ENCODE results near the gene AFF3. TPM values are rescaled to one million over a fixed set of nuclear protein-coding genes. Genes with fewer than 3 reads are reported as not detected.

AFF3 gene
- total RNA-seq, 1 experiment from 2014 or later = 0.22 TPM

DNA sequence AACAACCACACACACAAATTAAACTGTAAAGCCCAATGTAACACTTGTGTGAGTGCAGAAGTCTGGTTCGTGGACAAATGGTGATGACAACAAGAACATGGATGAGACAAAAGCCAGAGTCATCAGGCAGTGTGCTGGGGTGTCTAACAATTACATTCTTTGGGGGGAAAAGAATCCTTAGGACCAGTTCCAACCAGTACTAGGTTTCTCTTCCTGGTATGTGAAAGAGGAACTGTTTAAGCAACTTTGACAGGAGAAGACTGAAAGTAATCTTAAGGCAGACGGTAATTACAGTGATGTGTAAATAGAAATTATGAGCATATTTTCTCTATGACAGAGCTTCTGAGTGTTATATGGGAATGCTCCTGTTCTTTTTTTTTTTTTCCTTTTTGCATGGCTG lies 133.4 kb downstream of the AFF3 start:
- Mint-ChIP-seq H3K36me3 (ENCODE audit: insufficient read depth in 1 of 3, low read depth in 3 of 3) (no peaks in the 10 kb centered on the region), H3K9me3 (no peaks in the 10 kb centered on the region), H3K27me3 (ENCODE audit: low read depth) (peaks cover 6% of the 10 kb centered on the region; the same call in 1 of the 2 replicates), H3K27ac (no peak overlapping the region), H3K4me1 (no peaks in the 10 kb centered on the region), H3K4me3 (no peak overlapping the region)
- TF ChIP-seq, protein P1, sequence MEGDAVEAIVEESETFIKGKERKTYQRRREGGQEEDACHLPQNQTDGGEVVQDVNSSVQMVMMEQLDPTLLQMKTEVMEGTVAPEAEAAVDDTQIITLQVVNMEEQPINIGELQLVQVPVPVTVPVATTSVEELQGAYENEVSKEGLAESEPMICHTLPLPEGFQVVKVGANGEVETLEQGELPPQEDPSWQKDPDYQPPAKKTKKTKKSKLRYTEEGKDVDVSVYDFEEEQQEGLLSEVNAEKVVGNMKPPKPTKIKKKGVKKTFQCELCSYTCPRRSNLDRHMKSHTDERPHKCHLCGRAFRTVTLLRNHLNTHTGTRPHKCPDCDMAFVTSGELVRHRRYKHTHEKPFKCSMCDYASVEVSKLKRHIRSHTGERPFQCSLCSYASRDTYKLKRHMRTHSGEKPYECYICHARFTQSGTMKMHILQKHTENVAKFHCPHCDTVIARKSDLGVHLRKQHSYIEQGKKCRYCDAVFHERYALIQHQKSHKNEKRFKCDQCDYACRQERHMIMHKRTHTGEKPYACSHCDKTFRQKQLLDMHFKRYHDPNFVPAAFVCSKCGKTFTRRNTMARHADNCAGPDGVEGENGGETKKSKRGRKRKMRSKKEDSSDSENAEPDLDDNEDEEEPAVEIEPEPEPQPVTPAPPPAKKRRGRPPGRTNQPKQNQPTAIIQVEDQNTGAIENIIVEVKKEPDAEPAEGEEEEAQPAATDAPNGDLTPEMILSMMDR (conservative IDR thresholded peaks at IDR 0.05) = no peak
- no peak overlapping the region for H3K9ac ChIP-seq (ENCODE audit: extremely low read depth, insufficient read length, low read length)
- H4K20me1 ChIP-seq (ENCODE audit: control insufficient read depth, insufficient read depth, insufficient read length) = no peaks in the 10 kb centered on the region
- H3K4me1 ChIP-seq (ENCODE audit: insufficient read depth, low read length) = no peaks in the 10 kb centered on the region
- H2AK5ac ChIP-seq (ENCODE audit: insufficient read length, low read length) = no peak overlapping the region
- H3K79me1 ChIP-seq (ENCODE audit: insufficient read depth, low read depth, low read length, poor library complexity, severe bottlenecking) = no peaks in the 10 kb centered on the region
- no peak overlapping the region for H3K4ac ChIP-seq (ENCODE audit: low read depth, low read length)
- no peak overlapping the region for H4K91ac ChIP-seq (ENCODE audit: insufficient read length, low read depth, low read length)
- no peak overlapping the region for H2BK120ac ChIP-seq (ENCODE audit: low read depth, low read length, poor library complexity, severe bottlenecking)
- no peak overlapping the region for H3K18ac ChIP-seq (ENCODE audit: insufficient read length, low read depth, low read length)
- H3K79me2 ChIP-seq (ENCODE audit: insufficient read depth, low read length) = no peaks in the 10 kb centered on the region
- no peak for DNase-seq
- no peak overlapping the region for H3K14ac ChIP-seq (ENCODE audit: insufficient read depth, low read length)
- H3K23ac ChIP-seq (ENCODE audit: insufficient read length, low read depth, low read length) = no peak overlapping the region
- H2BK12ac ChIP-seq (ENCODE audit: insufficient read length, low read depth, low read length) = no peak overlapping the region
- no peak overlapping the region for H3K4me2 ChIP-seq (ENCODE audit: insufficient read depth, insufficient read length, low read length)
- H2BK15ac ChIP-seq (ENCODE audit: low read depth, low read length) = no peak overlapping the region
- no CpG with 5 or more reads among the region's 2 CpGs for WGBS (ENCODE audit: extremely low coverage, insufficient read length, low lambda C conversion rate)
- H4K5ac ChIP-seq (ENCODE audit: insufficient read length, low read depth, low read length) = no peak overlapping the region
- no peak overlapping the region for H2AFZ ChIP-seq (ENCODE audit: low read length)
- no peaks in the 10 kb centered on the region for H3K23me2 ChIP-seq (ENCODE audit: insufficient read length, low read depth, low read length, poor library complexity, severe bottlenecking)
- H3K27ac ChIP-seq (ENCODE audit: insufficient read length, low read depth, low read length) = no peak overlapping the region
- no peak overlapping the region for H3T11ph ChIP-seq (ENCODE audit: low read length)
- H3K9me3 ChIP-seq (ENCODE audit: control insufficient read depth, low read depth, low read length) = no peaks in the 10 kb centered on the region
- no peak overlapping the region for H4K8ac ChIP-seq (replicated peaks; ENCODE audit: insufficient read length, low read depth, low read length)
- H2BK5ac ChIP-seq (ENCODE audit: insufficient read length, low read length) = no peak overlapping the region
- H3K56ac ChIP-seq (ENCODE audit: insufficient read length, low read depth, low read length) = no peak overlapping the region
- H3K27me3 ChIP-seq (ENCODE audit: insufficient read depth, low read length) = no peaks in the 10 kb centered on the region
- H2BK20ac ChIP-seq (ENCODE audit: low read depth, low read length, poor library complexity, severe bottlenecking) = no peak overlapping the region
